Hematopoietic multipotent progenitor cell treated with erythropoietin and hydrocortisone succinate and interleukin-3 and kit ligand, for 17 days (in vitro differentiated cells): Measurements from ENCODE around the gene ITPKB.
"Not testable (repeated sequence)": the region's sequence is repeated elsewhere in the genome, so short reads cannot be mapped to it uniquely, and the experiment has no call there.

ENCODE experiments used
- DNase-seq: peaks from one replicate; pipeline ENCODE4 v3.0.0-alpha.2; 2015; ENCODE audit warnings: low spot score

The ITPKB gene

DNA sequence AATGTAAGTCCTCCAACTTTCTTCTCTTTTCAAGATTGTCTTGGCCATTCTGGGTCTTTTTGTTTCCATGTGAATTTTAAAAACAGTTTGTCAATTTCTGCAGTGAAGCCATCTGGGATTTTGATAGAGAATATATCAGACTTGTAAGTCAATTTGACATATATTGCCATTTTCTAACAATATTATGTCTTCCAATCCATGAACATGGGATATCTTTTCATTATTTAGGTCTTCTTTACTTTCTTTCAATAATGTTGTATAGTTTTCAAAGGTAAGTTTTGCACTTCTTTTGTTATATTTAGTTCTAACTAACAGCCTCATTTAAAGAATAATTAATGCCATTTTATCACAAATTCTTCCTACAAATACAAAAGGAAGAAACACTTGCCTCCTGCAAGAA is 117.1 kb downstream of the ITPKB start:
- DNase-seq, result no peak

DNA sequence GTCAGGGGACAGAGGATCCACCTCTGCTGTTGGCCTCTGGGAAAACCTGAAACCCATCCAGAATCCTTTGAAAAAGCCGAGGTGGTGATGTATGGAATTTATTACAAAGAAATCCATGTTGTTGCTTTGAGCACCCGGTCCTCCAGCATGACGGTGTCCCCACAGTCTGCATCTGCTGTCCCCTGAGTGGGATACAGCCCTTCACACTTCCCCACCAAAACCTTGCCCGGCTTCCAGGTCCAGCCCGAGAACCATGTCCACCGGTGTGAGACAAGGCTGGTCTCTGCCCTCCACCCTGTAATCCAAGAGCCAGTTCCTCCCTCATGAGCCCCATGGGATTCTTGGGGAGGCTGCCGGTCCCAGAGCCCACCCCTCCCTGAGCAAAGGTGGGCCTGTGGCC is 120.1 kb downstream of the ITPKB start:
- no peak for DNase-seq

- DNase-seq, result no peak
These were observed 120.7 kb downstream of the ITPKB start for GRCh38 chr1:226618380-226618779.

DNA sequence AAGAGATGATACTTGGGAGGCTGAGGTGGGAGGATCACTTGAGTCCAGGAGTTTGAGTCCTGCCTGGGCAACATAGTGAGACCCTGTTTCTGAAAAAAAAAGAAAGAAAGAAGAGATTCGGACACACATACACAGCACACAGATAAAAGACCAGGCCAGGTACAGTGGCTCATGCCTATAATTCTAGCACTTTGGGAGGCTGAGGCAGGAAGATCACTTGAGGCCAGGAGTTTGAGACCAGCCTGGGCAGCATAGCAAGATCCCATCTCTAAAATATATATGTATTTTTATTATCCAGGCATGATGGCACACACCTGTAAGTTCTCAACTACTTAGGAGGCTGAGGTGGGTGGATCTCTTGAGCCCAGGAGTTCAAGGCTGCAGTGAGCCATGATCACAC is 121.4 kb downstream of the ITPKB start:
- not testable (repeated sequence) for DNase-seq

DNA sequence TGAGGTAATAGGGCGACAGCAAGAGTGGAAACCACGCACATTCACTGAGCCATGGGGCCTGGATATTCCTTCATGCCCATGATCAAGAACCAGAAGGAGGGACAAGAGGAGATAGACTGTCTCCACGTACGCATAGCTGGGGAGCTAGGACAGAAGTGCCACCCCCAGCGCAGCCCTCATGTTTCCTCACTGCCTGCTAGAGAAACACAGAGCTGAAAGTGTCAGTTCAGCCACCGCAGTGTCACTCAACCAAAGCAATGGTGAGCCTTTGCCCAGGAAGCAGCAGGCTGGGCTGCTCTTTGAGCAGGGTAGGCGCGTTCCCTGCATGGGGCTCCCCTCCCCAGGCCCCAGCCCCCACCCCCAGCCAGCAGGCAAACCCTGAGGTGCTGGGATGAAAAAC is 122.0 kb downstream of the ITPKB start:
- no peak for DNase-seq

DNA sequence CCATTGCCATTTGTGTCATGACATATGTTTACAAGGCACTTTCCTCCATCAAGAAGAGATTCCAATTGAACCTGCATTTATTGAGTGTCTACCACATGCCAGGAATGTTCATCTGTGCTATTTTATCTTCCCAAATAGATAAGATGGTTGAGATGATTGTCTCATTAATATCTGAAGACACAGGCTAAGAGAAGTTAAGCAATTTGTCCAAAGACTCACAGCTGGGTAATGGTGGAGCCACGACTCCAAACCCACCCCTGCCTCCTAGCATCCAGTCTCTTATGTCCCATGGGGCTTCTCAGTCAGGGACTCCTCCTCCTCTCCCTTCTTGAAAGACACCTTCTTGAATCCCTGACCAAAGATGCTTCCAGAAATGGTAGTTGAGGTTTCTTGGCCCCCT is 122.4 kb downstream of the ITPKB start:
- no peak for DNase-seq

DNA sequence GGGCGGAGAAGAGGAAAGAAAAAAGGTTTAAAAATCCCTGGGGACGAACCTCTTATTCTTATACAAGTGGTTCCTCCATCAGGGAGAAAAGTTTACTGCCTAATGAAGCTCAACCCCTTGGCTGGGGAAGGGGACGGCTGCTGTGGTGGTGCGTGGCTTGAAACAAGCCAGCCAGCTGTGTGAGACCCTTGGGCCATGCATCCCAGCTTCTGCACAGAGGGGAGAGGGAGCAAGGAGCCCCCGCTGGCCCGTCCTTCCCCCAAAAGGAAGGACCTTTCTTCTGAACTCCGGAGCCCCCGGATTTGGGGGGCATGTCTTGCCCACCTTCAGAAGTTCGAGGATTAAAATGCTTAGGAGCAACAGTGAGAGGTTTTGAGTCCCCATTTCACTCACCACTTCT is 123.2 kb downstream of the ITPKB start:
- DNase-seq, result no peak

DNA sequence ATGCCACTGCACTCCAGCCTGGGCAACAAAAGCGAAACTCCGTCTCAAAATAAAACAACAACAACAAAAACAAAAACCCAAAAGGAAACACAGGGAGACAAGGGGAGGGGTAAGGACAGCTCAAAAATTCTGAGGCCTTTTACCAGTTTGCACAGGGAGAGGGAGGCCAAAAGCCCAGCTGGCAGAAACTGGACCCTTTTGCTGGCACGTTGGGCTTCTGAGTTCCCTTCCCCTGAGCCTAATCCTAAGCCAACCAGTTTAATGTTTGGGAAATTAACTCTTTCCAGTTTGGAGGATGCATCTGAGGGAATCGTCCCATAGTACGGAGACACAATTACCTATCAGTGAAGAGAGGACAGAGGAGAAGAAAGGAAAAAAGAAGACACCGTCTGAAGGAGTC is 127.1 kb downstream of the ITPKB start:
- not testable (repeated sequence) for DNase-seq

GRCh38 chr1:226611301-226611700 is 127.8 kb downstream of the ITPKB start:
- no peak for DNase-seq

GRCh38 chr1:226610671-226611070 is 128.4 kb downstream of the ITPKB start:
- DNase-seq, result no peak

- DNase-seq, result no peak
These were observed 129.1 kb downstream of the ITPKB start for GRCh38 chr1:226609836-226610455.

- peak; percentile 64 for DNase-seq
These were observed 130.2 kb downstream of the ITPKB start for GRCh38 chr1:226608699-226609505.

GRCh38 chr1:226607821-226608220 is 131.3 kb downstream of the ITPKB start:
- no peak for DNase-seq

- DNase-seq, result no peak
These were observed 131.8 kb downstream of the ITPKB start for GRCh38 chr1:226607268-226607660.

DNA sequence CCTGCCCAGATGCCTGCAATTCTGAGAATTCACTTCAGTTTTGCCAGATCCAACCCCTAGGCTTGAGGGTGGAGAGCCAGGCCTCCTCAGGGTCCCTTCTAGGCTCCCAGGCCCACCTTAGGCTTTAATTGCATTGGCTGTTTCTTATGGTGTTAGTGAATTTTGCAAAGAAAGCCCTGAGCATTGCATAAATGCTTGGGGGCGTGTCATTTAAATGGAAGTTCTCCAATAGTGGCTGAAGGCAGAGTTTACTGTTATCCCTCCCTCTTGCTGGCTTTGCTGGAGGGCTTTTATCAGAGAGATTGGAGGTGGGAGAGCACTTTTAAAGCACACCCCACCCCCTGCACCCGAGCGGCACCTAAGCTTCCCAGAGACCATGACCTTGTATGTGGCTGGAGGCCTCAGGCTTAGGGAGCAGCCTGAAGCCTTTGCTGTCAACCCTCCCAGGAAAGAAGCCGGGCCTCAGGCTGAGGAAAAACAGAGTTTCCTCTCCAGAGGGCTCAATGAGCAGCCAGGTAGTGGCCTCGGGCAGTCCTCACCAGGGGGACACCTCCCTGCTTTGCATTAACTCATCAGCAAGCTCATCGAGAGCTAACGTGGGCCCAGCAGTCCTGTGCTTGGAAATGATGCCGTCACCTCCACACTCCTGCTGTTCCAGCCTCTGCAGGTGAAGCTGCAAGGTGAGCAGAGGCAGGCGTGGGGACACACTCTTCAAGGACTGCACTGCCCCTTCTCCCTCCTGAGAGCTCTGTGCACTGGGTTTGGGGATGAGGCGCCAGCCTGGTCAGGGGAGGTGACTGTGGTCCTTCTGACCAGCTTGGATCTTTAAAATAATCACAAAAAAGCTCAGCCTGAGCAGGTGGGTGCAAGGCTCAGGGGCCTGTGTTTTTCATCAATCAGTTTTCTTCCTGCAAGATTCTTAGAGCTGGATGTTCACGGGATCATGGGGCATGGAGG is 132.5 kb downstream of the ITPKB start:
- DNase-seq, result no peak

GRCh38 chr1:226605318-226605950 is 133.6 kb downstream of the ITPKB start:
- DNase-seq, result no peak

DNA sequence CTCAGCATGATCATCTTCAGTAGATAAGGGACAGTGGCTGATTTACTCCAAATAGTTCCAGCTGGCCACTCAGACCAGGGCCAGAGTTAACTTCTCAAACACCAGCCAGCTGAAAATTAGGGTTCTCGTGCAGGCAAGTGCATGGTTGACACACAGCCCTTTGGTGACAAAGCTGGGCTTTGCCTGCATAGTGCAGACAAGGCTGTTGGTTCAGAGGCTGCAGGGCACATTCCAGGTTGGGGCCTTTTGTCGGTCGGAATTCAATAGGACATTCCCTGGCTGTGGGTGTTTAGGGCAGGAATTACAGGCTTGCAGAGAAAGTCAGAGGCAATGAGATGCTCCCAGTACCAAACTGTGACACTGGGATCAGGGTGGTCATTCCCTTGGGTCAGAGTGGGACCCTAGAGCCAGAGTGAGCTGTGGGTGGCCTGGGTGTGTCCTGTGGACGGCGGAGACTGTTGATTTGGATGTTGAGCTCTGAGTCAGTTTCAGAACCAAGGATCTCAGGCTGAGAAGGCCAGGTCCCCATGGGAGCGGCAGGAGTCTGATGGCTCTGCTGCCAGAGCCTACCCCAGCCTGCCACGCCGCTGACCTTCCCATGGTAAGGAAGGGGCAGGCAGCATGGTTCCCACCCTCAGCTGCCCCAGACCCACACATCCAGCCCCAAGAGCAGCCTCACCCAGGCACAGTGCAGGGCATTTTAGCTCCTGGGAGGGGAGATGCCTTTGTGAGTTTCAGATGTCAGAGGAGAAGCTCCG is 134.3 kb downstream of the ITPKB start:
- DNase-seq, result no peak

GRCh38 chr1:226603858-226604559 is 135.1 kb downstream of the ITPKB start:
- DNase-seq, result no peak

GRCh38 chr1:226603022-226603857 is 135.8 kb downstream of the ITPKB start:
- no peak for DNase-seq
